Activated T-helper 9 cell treated with anti-CD3 and anti-CD28 coated beads, Interleukin-2, amount 50 U/mL, for 16 hours (primary cell): ENCODE measurements around the gene RBM20.

Experiments used
- DNase-seq: peaks from one replicate; pipeline ENCODE4 v3.0.0-alpha.2; 2020; ENCODE audit warnings: low read depth

The RBM20 gene

DNA sequence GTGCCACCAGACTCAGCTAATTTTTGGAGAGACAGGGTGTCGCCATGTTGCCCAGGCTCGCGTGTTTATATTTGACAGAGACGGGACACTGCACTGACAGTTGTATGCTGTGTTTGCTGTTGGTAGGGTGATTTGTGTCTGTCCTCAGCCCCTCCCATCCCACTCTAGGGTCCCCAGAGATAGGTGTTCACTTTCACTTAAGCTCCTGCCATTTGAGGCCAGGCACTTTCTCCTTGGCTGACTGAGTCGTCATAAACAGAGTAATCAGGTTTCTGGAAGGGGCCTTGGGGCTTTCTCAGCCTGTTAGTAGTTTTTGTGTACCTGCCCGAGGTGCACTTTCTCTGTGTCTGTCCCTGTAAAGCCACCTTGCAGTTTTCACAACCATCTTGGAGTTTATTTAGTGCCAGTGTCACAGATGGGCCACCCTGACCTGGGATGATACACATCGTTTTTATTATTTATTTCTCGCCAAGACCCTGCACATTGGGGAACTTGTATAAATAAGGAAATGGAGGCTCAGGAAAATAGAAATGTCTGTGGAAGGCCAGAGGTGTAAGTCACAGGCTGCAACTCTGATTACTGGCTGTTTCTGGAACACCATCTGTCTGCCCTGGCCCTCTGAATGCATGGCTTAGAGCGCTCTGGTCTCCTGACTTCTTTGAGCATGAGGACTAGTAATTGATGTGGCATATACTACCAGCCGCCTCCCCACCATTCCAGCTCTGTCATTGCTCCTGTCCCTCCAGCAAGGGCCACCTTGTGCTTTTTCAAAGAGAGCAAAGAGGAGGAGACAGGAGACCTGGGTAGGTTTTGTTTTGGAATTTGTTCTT, 145.7 kb downstream of the RBM20 start:
- no peak for DNase-seq

DNA sequence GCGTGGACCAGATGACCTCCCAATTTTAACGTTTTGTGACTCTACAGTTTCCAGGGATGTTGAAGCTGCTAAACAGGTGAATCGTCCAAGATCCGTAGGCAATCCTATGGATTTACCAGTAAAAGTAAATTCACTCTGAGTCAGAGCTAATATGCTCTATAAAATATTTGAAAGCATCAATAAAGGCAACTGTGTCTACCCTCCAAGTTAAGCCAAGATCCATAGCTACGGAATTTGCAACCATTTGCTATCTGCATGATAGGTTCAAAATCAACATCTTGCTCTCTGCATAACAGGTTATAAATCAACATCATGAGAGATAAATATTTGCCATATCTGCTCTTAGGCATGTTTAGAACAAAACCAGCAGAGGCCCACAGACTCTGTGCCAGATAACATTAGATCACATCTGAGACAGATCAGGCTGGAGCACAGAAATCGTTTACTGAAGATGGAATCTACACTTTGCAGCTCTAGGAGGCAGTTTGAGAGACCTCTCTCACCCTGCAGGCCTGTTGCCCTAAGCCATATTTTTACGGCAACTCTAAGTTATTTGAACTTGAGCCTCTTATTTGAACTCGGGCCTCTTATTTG, 146.9 kb downstream of the RBM20 start:
- DNase-seq = no peak

DNA sequence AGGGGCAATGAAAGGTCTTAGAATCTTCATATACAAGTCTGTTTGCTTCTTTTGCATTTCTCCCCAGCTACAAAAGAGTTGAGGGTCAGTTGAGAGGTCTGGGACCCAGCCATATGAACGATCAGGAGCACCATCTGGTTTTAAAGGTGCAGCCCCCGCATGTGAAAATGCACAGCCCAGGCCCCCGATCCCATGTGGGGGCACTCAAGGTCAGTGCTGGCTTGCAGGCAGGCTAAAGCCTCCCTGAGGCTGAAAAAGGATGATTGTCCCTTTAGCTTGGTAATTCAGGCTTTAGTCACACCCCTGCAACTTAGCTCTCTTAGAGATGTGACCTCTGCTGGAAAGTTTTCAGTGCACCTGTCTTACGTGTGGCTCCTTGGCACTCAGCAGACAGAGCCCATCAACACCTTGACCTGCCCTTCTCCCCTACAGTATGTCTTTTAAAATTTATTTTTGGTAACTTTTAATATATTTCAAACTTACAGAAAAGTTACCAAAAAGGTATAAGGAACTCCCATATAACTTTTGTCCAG, 147.5 kb downstream of the RBM20 start:
- no peak for DNase-seq

DNA sequence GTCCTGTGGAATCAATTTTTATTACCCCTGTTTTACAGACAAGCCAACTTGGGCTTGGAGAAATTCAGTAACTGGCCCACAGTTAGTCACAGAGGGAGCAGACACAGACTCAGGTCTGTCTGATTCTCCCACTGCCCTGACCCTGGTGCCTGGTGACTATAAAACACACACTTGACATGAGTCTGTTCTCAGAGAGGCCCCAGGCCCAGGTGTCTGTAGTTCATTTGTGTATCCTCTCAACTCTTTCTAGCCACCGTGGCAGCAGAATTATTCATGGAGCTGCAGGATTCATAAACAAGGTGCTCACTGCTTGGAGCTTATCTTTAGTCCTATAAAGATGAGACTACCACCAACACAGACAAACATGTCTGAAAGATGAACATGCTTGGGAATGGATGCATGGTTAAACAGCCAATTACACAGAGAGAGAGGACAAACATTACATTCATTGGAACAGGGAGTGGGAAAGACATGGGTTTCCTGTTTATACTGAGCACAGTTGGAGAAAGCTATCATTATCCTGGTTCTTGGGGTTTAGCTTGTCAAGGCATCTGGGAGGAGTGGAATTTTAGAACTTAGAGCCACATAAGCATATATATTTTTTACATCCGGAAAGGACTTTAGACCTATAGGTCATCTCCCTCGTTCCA, 148.5 kb downstream of the RBM20 start:
- DNase-seq = no peak

DNA sequence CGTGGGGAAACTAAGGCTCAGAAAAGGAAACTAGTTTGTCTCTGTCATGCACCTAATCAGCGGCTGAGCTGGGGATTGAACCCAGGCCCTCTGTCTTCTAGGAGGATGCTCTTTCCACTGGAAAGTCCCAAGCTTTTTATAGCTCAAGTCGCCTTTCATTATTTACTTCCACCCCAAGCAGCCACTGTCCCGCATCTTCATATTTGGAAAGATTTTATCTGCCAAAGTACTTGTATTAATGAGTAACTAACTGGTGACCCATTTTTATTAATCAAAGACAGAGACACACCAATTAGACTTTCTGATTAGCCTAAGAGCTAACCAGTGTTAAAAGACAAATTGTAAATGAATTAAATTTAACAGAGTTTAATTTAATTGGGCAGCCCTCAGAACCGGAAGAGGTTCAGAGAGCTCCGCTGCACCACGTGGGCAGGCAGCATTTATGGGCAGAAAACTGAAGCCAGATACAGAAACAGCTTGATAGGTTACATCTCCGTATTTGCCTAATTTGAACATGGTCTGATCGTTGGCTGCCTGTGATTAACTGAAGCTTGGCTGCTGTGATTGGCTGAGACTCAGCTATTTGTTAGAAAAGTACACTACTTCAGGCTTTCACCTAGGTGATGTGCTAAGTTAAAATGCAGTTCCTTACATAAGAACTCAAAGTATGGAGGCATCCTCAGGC, 149.1 kb downstream of the RBM20 start:
- no peak for DNase-seq

DNA sequence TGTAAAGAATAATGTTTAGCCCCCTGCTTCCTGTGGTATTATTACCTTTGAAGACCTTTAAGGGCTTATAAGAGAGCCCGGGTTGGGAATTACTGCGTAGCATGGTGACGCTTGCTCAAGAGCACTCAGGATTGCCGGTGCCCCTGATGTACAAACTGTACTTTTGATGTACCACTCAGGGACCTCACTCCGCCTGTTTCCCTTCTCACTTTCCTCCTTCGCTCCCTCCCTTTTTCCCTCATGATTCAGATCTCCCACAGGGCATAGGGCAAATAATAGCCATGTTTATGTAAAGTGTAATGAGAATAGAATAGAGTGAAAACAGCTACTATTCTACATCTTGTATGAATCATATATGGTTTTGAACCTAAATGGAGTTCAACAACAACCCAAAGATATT, 149.8 kb downstream of the RBM20 start:
- no peak for DNase-seq

DNA sequence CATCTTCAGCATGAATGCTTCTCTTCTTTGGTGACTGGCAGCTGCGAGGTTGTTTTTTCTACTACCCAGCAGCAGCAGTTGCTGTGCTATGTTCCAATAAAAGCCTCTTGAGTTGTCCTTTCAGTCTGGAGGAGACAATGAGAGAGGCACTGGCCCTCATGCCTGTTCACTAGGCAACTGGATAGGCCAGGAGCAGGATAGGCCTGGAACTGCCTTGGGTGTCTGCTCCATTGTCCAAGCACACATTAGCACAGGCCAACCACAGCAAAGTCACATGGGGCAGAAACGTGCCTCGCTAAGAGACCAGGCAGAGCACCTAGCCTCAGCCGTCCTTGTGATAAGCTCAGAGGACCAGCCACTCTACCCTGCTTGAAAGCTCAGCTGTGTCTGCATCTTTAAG, 150.7 kb downstream of the RBM20 start:
- no peak for DNase-seq

DNA sequence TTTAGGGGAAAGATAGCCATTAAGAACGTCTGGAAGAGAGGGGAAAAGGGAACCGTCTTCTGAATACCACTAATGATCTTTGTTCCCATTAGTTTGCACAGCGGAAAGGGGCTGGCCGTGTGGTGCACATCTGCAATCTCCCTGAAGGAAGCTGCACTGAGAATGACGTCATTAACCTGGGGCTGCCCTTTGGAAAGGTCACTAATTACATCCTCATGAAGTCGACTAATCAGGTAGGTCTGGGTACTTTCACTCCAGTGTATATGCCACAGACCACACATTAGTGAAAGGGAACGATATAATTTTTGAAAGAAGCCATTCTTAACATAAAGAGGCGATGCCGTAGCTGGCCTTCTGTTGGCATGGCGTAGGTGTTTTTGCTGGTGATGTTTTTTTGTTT, 153.3 kb downstream of the RBM20 start:
- no peak for DNase-seq

DNA sequence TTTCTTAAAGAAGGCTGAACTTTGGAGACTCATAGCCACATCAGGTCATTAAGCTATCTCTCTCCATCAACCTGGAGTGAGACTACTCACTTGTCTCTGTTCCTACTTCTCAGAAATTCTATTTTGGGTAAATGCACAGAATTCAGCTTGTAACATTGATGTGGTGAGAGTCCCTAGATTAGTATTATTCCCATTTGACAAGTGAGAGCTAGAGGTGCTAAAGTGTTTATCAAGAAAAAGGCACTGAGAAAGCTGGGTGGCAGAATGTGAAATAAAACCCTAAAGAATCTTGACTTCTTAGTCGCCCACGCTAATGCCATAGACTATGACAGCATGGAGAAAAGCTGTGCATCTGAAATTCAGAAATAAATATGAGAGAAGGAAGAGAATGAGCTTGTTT, 154.2 kb downstream of the RBM20 start:
- no peak for DNase-seq

DNA sequence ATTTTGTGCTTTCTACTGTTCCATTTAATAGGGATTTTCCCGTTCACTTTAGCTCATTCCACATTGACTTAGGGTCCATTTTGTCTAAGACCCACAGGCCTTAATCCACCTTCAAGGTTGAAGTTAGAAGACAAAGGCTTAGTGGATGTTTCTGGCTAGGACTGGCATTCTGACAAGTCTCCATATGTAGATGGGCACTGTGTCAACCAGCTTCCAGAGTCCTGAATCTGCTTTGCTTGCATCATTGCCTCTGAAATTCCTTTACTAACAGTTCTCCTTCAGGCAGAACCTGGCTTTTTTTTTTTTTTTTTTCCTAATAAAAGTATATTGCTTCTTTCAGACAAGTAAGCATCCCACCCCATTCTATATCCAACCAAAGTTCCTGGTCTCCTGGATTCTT, 158.0 kb downstream of the RBM20 start:
- no peak for DNase-seq

DNA sequence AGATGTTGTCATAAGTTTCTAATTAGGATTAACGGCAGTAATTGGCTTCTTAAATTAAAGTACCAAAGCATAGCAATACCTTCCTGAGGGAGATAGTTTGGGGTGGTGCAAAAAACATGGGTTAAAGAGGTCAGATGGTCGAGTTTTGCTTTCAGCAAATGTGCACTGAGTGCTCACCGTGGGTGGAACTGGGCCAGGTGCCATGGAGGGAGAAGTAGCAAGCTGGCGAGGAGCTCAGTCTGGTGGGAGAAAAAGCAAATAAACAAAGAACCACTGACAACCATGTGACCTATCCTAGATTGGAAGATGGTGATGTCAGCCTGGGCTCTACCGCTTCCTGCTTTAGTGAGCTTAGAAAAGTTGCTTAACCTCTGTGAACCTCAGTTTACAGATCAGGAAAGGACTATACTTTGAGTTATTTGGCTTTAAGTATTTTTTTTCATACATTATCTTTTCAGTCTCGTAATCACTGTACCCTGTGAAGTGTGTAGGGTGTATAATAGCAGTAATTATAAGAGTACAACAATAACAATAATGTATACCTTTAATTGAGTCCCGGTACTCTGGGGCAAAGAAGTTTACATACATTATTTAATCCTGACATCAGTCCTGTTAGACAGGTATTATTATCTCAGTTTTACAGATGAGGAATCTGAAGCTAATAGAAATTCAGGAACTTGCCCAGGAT, 158.6 kb downstream of the RBM20 start:
- no peak for DNase-seq

DNA sequence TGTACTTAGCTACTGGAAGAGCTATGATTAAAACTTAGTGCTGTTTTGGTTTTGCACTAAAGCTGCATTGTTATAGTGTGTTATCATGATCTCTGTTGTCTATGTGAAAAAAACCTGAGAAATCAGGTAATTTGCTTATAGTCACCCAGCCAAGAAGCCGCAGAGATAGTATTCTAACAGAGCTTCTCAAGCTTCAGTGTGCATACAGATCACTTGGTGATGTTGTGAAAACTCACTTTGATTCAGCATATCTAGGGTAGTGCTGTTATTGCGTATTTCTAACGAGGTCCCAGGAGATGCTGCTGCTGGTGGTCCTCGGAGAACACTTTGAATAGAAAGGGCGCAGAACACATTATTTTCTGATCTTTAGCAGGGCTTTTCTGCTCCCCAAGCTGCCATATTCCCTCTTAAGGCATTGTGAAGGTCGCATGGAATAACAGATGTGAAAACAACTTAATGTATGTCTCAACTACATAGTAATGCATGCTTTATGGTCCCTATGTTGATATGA, 159.2 kb downstream of the RBM20 start:
- DNase-seq = no peak

DNA sequence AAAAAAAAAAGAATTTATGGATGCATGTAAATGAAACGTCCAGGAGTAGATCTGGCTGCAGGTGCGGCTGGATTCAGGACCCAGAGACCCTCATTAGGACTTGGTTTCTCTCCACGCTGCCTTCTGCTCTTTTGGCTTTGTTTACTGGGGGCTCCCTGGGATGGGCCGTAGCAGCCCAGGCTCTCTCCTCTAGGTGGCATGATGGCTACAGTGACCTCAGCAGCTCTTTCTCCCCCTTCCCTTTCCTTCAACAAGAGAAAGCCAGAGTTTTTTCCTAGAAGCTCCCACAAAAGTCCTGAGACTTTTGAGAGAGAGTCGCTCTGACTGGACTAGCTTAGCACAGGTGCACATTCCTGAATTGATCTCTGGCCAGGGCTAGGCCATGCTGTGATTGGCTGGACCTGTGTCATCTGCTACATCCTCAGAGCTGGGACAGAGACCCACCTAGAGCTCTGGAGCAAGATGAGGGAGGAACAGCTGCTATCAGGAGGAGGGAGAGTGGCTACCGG, 159.7 kb downstream of the RBM20 start:
- DNase-seq = peak; percentile 10

DNA sequence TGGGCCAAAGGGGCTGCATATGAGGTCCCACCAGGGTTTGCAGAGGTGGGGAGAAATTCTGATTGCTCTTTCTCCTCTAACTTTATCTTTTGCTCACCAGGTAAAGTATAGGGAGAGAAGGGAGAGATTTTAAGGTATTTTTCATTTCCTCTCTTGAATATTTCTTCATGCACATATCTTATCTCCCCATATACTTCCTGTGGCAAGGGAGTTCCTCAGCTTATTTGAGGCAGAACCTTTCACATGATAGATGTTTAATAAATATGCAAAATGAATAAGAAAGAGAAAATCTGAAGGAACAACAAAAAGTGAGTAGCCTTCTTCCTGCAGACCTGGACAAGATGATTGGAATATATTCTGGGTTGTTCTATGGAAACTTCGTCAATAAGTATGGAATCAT, 160.2 kb downstream of the RBM20 start:
- DNase-seq = no peak

DNA sequence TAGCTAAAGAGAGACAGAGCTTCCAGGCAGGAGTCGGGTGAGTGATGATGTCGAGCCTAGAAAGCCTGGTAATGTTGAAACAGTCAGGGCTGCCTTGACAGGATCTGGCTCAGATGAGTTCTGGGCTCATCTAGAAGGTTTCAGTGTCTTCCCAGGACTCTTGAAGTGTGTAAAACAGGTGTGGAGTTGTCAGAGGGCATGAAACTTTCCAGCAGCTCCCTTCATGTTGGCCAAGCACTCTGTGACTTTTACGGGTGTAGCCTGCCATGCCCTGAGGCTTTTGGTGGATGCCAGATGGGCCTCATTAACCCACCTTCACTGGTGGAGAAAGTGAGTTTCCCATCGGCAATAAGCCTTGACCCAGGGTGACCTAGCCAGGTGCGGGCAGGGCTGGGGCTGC, 161.2 kb downstream of the RBM20 start:
- no peak for DNase-seq

DNA sequence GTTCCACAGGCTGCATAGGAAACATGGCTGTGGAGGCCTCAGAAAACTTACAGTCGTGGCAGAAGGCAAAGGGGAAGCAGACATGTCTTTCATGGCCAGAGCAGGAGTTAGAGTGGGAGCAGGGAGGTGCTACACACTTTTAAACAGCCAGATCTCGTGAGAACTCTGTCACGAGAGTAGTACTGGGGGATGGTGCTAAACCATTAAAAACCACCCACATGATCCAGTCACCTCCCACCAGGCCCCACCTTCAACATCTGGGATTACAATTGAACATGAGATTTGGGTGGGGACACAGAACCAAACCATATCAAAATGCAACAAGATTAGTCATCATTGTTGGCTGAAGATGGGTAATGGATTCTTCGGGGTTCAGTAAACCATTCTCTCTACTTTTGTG, 162.2 kb downstream of the RBM20 start:
- no peak for DNase-seq

DNA sequence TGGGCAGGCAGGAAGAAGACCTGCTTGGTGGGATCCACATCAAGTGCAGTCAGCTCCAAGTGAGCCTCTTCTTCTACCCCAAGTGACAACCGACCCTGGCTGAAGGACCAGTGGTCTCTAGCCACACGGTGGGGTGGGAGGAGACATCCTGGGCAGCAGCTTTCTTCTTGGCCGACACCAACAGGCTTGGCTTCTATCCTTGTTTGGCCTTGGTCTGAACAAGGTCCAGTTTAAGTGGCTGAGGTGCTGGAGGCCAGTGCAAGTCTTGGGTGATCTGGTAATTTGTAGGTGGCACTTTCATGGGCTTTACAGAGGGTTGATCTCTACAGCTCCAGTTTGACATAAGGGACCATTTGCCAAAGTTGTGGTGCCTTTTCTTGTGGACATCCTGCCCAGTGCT, 164.0 kb downstream of the RBM20 start:
- no peak for DNase-seq

DNA sequence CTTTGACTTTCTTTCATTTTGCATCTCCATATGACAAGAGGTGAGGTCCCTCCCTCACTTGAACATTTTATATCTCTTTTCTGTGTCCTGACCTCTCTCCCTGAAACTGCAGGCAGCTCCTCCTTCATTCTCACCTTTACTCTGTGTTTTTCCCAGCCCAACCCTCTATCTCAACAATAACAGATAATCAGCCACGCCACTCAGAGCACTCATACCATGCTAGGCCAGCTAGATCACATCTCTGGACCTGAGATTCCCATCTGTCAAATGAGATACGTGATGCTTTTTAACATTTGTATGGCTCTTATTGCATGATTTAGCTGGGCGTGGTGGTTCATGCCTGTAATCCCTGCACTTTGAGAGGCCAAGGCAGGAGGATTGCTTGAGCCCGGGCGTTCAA, 164.5 kb downstream of the RBM20 start:
- no peak for DNase-seq

DNA sequence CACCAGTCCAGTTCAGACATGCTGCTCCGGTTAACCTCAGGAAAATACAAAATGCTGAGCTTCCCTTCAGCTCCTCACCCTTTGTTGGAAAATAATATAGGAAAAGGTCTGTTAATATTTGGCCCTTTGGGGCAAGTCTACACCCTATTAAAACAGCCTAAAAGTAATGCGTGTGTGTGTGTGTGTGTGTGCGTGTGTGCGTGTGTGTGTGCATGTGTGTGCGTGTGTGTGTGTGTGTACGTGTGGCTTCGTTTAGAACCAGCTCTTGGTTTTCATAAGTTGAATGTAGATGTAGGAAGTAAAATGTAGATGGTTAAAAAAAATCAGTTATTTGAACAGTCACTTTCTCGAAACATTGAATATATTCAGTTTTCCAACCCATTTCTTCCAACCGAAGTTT, 166.5 kb downstream of the RBM20 start:
- no peak for DNase-seq

DNA sequence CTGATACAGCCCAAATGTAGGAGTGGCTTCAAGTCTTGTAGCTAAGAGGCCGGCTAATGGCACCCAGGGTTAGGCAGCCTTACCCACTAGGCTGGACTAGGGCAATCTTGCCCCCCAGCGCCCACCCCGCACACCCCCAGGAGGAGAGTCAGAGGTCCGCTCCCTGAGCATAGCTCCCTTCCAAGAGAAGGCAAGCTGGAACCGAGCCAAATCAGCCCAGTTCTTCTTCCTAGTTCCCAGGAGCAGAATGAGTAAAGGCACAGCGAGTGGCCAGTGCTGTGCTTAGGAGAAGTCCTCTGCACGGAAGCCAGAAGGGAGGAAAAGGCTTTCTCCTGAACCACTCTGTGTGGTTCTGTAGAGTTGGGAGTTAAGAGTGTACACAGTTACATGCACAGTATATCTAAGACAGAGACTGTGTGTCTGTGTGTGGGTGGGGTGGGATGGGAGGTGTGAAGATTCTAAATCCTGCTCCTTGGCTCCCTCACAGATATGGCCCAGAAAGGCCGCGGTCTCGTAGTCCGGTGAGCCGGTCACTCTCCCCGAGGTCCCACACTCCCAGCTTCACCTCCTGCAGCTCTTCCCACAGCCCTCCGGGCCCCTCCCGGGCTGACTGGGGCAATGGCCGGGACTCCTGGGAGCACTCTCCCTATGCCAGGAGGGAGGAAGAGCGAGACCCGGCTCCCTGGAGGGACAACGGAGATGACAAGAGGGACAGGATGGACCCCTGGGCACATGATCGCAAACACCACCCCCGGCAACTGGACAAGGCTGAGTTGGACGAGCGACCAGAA, 167.8 kb downstream of the RBM20 start:
- DNase-seq = no peak

DNA sequence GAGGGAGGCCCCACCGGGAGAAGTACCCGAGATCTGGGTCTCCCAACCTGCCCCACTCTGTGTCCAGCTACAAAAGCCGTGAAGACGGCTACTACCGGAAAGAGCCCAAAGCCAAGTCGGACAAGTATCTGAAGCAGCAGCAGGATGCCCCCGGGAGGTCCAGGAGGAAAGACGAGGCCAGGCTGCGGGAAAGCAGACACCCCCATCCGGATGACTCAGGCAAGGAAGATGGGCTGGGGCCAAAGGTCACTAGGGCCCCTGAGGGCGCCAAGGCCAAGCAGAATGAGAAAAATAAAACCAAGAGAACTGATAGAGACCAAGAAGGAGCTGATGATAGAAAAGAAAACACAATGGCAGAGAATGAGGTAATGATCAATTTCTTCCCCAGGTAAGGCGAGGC, 168.4 kb downstream of the RBM20 start:
- DNase-seq = no peak
